ENCODE measurements around the gene GPR143. TPM values are rescaled to one million over a fixed set of nuclear protein-coding genes. Genes with fewer than 3 reads are reported as not detected.

Gene GPR143
- total RNA-seq, 1 donor from 2014 or later: not detected

DNA sequence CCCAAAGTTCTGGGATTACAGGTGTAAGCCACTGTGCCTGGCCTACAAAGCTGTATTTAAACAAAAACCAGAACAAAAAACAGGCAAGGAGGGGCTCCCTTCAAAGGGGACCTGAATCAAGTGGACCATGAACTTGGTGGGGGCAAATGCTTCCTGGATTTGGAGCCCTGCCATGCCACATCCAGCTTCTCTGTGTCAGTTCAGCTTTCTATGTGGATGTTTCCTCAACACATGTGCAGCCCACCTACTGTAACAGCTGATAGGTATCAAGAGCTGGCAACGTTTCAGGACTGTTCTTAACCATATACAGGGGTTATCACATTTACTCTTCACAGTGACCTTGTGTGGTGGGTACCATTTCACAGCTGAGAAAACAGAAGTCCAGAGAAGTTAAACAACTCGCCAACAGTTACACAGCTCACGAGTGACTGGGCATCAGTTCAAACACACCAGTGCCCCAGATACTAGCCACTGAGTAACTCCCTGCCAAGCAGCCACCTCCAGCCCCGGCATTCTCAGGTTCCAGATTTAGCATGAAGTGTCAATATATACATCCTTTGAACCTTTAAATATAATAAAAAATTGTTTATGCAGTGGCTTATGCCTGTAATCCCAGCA lies 7.5 kb downstream of the GPR143 start:
- Mint-ChIP-seq H3K36me3 (ENCODE audit: low read depth) (no peaks in the 10 kb centered on the region), H3K4me1 (ENCODE audit: low read depth) (no peaks in the 10 kb centered on the region), H3K27me3 (ENCODE audit: insufficient read depth) (peaks cover 5% of the 10 kb centered on the region), H3K27ac (no peak overlapping the region), H3K4me3 (no peak overlapping the region), H3K9me3 (no peaks in the 10 kb centered on the region)
- no peak for DNase-seq (ENCODE audit: low spot score)
- intact Hi-C loops (cut with micrococcal nuclease): no loop called here

DNA sequence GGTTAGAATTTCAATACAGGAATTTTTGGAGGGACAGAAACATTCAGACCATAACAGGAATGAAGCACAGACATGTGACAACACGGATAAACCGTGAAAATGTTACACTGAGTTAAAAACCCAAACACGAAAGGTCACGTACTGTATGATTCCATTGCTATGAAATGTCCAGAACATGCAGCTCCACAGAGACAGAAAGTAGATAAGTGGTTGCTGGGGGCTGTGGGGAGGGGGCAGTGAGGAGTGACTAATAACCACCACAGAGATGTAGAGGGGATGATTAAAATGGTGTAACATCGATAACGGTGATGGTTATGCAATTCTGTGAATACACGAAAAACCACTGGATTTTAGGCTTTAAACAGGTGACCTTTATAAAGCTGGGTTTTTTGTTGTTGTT lies 8.3 kb downstream of the GPR143 start:
- H3K27me3 Mint-ChIP-seq (ENCODE audit: insufficient read depth): peaks cover 5% of the 10 kb centered on the region
- H3K4me1 Mint-ChIP-seq (ENCODE audit: low read depth): no peaks in the 10 kb centered on the region
- H3K4me3 Mint-ChIP-seq: no peak overlapping the region
- DNase-seq (ENCODE audit: low spot score): no peak
- no peak overlapping the region for H3K27ac Mint-ChIP-seq
- H3K36me3 Mint-ChIP-seq (ENCODE audit: low read depth): no peaks in the 10 kb centered on the region
- no peaks in the 10 kb centered on the region for H3K9me3 Mint-ChIP-seq
- intact Hi-C loops (cut with micrococcal nuclease): no loop called here

DNA sequence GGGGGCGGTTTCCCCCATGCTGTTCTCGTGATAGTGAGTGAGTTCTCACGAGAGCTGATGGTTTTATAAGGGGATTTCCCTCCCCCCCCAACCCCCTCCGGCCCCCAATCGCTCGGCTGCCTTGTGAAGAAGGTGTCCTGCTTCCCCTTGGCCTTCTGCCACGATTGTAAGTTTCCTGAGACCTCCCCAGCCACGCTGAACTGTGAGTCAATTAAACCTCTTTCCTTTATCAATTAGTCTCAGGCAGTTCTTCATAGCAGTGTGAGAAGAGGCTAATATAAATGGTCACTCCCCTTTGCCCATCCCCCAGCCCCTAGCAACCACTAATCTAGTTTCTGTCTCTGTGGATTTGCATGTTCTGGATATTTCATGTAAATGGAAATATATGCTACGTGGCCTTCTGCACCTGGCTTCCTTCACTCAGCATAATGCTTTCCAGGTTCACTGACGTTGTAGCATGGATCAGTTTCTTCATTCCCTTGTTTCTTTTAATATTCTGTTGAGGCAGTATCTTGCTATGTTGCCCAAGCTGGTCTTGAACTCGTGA lies 16.4 kb downstream of the GPR143 start:
- intact Hi-C loops (cut with micrococcal nuclease): no loop called here
- Mint-ChIP-seq H3K4me1 (ENCODE audit: low read depth) (peaks cover 7% of the 10 kb centered on the region), H3K9me3 (peaks cover 10% of the 10 kb centered on the region), H3K27ac (no peak overlapping the region), H3K4me3 (no peak overlapping the region), H3K27me3 (ENCODE audit: insufficient read depth) (no peaks in the 10 kb centered on the region), H3K36me3 (ENCODE audit: low read depth) (no peaks in the 10 kb centered on the region)
- DNase-seq (ENCODE audit: low spot score): no peak

DNA sequence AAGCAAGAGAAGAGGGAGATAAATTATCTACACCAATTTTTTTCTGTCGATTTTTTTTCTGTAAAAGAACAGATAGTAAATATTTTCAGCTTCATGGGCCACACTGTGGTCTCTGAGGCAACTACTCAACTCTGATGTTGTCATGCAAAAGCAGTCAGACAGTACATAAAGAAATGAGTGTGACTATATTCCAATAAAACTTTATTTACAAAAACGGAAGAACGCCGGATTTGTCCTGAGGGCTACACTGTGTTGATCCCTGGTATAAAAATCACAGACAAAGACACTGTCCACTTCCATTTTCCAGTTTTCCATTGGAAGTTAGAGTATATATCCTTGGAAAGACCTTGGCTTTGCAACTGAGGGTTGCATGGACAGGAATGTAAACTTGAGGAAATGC lies 18.0 kb downstream of the GPR143 start:
- Mint-ChIP-seq H3K4me3 (no peak overlapping the region), H3K9me3 (peaks cover 10% of the 10 kb centered on the region), H3K27me3 (ENCODE audit: insufficient read depth) (no peaks in the 10 kb centered on the region), H3K4me1 (ENCODE audit: low read depth) (peaks cover 7% of the 10 kb centered on the region), H3K27ac (no peak overlapping the region), H3K36me3 (ENCODE audit: low read depth) (no peaks in the 10 kb centered on the region)
- intact Hi-C loops (cut with micrococcal nuclease): no loop called here
- no peak for DNase-seq (ENCODE audit: low spot score)

DNA sequence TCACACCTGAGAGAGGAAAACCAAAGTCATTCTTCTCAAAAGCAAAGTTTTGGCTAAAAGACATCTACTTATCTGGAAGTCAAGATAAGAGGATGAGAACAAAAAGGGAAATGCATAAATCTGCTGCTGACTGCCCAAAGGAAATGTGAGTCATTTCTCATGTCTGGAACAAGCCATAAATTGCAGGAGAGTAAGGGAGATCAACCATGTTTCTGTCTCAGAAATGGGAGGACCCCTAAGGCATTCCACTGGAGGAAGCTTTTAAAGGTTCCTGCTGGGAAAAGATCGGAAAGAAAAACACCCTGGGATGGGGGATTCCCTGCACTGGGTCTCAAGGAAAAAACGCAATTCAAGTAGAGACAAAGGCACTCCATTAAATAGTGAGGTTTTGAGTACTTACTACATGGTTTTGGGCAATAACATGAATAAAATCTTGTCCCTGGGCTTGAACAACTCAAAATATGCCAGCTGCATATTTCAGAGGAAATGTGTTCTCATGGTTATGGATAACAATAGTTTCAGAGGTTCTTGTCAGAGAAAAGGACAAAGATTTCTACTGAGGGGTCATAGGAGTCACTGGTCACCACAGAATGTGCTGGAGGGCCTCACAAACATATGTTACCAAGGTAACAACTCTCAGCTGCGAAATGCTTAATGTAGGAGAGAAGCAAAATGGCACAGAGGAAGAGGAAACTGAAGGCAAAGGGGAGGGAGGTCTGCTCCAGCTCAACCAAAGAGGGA lies 19.3 kb downstream of the GPR143 start:
- DNase-seq (ENCODE audit: low spot score): no peak
- Mint-ChIP-seq H3K4me1 (ENCODE audit: low read depth) (peaks cover 7% of the 10 kb centered on the region), H3K27me3 (ENCODE audit: insufficient read depth) (no peaks in the 10 kb centered on the region), H3K4me3 (no peak overlapping the region), H3K36me3 (ENCODE audit: low read depth) (no peaks in the 10 kb centered on the region), H3K27ac (no peak overlapping the region), H3K9me3 (peaks cover 10% of the 10 kb centered on the region)
- intact Hi-C loops (cut with micrococcal nuclease): no loop called here

DNA sequence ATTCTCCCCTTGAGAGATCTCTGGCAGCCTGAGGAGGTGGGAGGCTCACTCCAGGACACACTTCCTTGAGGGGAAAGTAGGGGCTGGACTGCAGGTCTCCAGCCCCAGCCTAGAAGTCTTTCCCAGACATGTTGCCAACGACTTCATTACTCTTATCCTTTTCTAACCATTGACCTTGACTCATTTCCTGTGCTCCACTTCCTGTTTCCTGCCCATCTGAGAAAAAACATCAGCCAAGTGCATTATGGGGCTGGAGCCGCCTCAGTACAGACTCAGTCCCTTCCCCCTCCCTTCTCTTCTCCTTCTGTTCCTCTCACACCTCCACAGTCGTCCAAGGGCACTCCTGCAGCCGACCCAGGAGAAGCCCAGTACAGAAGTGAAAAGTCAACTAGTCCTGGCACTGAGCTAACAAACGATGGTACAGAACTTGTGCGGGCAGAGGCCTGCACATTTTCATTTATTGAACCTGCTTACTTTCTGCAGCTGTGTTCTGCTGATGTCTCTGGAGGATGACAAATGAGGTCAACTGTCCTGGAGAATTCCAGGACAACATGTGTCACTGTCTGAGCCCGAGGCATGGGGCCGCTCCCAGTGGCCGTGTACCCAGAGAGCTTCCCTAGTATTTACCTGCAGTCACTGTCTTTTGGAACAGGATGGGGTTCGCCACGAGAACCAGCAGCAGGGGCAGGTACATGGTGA lies 20.1 kb downstream of the GPR143 start:
- H3K9me3 Mint-ChIP-seq: peaks cover 10% of the 10 kb centered on the region
- no peaks in the 10 kb centered on the region for H3K36me3 Mint-ChIP-seq (ENCODE audit: low read depth)
- no peak for DNase-seq (ENCODE audit: low spot score)
- H3K4me3 Mint-ChIP-seq: no peak overlapping the region
- H3K4me1 Mint-ChIP-seq (ENCODE audit: low read depth): peaks cover 7% of the 10 kb centered on the region
- intact Hi-C loops (cut with micrococcal nuclease): no loop called here
- H3K27ac Mint-ChIP-seq: no peak overlapping the region
- no peaks in the 10 kb centered on the region for H3K27me3 Mint-ChIP-seq (ENCODE audit: insufficient read depth)

DNA sequence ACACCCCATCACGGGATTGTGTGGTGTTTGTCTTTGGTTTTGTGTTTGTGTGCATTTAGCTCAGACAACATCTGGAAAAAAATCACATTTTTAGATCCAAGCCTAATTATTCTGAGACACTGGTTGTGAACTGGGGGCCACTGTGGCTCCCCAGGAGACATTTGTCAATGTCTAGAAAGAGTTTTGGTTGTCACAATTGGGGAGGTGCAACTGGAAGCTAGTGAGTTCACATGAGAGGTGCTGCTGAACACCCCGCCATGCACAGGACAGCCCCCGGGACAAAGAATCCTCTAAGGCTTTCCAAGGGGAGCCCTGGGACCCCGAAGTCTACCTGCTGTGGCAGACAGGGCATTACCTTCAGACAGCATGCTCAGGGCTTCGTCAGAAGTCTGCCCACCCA lies 26.5 kb downstream of the GPR143 start:
- intact Hi-C loops (cut with micrococcal nuclease): no loop called here
- H3K9me3 Mint-ChIP-seq: no peaks in the 10 kb centered on the region

DNA sequence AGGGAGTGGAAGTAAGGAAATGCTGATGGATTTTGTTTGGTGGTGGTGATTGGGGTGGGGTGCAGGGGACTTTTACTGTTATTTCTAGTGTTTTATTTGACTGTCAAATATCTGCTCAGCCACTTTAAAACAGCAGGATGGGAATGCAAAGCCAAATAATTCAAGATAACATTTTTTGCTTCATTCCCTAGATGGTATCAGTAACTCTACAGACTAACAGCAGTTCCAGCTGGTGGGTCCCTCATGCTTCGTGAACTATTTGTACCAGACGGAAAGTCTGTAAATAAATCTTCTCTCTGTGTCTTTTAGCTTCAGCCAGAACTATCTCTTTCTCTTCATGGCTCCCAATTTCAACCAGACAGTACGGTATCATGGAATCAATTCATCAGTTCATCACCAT lies 27.5 kb downstream of the GPR143 start:
- no peak overlapping the region for H3K4me3 Mint-ChIP-seq
- H3K27ac Mint-ChIP-seq: no peak overlapping the region
- intact Hi-C loops (cut with micrococcal nuclease): no loop called here
- H3K4me1 Mint-ChIP-seq (ENCODE audit: low read depth): no peaks in the 10 kb centered on the region
- H3K9me3 Mint-ChIP-seq: no peaks in the 10 kb centered on the region
- DNase-seq (ENCODE audit: low spot score): no peak
- peaks cover 2% of the 10 kb centered on the region for H3K27me3 Mint-ChIP-seq (ENCODE audit: insufficient read depth)
- no peaks in the 10 kb centered on the region for H3K36me3 Mint-ChIP-seq (ENCODE audit: low read depth)

More for the DNA sequence above, 26.5 kb downstream of the GPR143 start:
- Mint-ChIP-seq H3K36me3 (ENCODE audit: low read depth) (no peaks in the 10 kb centered on the region), H3K4me3 (no peak overlapping the region), H3K27ac (no peak overlapping the region), H3K27me3 (ENCODE audit: insufficient read depth) (peaks cover under 1% of the 10 kb centered on the region), H3K4me1 (ENCODE audit: low read depth) (no peaks in the 10 kb centered on the region)
- DNase-seq (ENCODE audit: low spot score): no peak

DNA sequence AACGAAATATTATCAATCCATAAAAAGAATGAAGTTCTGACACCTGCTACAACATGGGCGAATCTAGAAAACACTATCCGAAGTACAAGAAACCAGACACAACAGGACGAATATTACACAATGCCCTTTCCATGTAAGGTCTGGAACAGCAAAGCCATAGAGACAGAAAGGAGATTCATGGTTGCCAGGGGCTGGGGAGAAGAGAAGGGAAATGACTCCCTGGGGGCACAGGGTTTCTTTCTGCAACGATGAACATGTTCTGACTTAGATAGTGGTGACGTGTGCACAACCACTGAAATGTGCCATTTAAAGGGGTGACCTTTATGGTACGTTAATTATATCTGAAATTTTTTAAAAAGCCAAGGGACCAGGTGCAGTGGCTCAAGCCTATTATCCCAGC lies 28.3 kb downstream of the GPR143 start:
- Mint-ChIP-seq H3K27ac (no peak overlapping the region), H3K27me3 (ENCODE audit: insufficient read depth) (peaks cover 2% of the 10 kb centered on the region), H3K36me3 (ENCODE audit: low read depth) (no peaks in the 10 kb centered on the region), H3K9me3 (no peaks in the 10 kb centered on the region), H3K4me1 (ENCODE audit: low read depth) (no peaks in the 10 kb centered on the region), H3K4me3 (no peak overlapping the region)
- intact Hi-C loops (cut with micrococcal nuclease): no loop called here
- no peak for DNase-seq (ENCODE audit: low spot score)

DNA sequence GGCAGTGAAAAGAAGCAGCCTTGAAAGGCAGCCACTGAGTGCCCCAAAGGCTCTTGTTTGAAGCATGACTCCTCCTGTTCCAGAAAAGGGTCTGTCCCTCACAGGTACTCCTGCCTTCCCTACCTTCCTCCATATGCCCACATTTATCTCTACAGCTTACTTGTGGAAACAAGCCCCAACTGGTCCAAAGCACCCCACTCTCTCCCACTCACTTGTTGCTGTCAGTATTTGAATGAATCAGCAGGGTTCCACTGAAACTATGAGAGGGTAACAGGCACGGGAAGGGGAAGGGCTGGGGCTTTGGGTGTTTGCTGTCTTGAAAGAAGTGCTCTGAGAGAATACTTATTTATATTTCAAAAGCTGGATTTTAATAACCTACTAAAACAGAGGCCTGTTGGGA lies 34.9 kb downstream of the GPR143 start:
- Mint-ChIP-seq H3K4me3 (no peak overlapping the region), H3K9me3 (peaks cover 11% of the 10 kb centered on the region), H3K27me3 (ENCODE audit: insufficient read depth) (peaks cover 2% of the 10 kb centered on the region), H3K27ac (no peak overlapping the region), H3K4me1 (ENCODE audit: low read depth) (peaks cover 8% of the 10 kb centered on the region), H3K36me3 (ENCODE audit: low read depth) (peaks cover 4% of the 10 kb centered on the region)
- no peak for DNase-seq (ENCODE audit: low spot score)
- intact Hi-C loops (cut with micrococcal nuclease): loop anchor here (2.0 kb wide), 1 partner anchor 54 kb away; no protein-coding TSS in a partner anchor

DNA sequence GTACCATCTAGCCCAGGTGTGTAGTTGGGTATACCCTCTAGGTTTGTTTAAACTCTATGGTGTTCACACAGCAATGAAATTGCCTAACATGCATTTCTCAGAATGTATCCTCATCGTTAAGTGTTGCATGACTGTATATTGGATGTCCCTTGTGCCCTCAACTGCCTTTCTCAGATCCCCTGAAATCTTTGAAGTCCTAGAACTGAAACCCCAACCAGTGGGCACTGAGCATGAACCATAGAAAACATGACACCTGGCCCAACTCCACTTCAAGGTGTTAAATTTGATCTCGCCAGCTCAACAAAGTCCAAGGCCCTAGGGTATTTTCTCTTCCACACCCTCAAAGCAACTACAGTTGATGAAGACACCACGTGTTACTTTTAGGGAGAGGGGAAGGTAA lies 35.6 kb downstream of the GPR143 start:
- Mint-ChIP-seq H3K4me3 (no peak overlapping the region), H3K36me3 (ENCODE audit: low read depth) (peaks cover 4% of the 10 kb centered on the region), H3K27me3 (ENCODE audit: insufficient read depth) (peaks cover 2% of the 10 kb centered on the region), H3K4me1 (ENCODE audit: low read depth) (peaks cover 8% of the 10 kb centered on the region), H3K9me3 (peaks cover 11% of the 10 kb centered on the region), H3K27ac (no peak overlapping the region)
- intact Hi-C loops (cut with micrococcal nuclease): loop anchor here (2.0 kb wide), 1 partner anchor 53 kb away; no protein-coding TSS in a partner anchor
- no peak for DNase-seq (ENCODE audit: low spot score)

DNA sequence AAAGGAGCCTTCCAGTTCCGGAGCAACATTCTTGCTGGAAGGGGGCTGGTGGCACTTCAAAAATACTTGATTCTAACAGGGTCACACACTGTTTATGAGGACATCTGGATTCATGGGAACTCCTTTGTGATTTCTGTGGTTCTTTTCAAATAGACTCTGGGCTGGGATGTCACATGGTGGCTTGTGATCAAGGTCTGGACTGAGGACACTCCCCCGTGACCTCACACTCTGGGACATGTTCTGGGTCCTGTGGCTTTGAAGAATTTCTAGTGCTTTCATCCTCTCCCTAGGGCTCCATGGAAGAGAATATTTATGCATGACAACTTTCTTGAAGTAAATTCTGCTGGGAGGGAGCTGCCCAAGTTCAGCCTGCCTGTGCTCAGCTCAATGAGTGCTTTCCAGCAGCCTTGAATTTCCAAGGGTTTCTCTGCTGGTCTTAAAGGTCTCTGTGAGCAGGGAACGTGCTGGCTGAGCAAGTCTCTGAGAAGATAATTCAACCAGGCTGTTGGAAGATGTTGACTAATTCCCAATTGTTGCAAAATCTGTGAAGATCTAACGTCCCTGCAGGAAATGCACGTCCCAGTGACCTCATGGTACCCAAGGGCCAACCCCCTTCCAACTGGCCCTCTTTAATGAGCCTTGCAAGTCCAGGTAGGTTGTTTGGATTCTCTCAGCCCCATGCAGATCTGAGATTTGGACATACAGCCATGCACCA lies 36.3 kb downstream of the GPR143 start:
- Mint-ChIP-seq H3K36me3 (ENCODE audit: low read depth) (peaks cover 4% of the 10 kb centered on the region), H3K27me3 (ENCODE audit: insufficient read depth) (peaks cover 2% of the 10 kb centered on the region)
- intact Hi-C loops (cut with micrococcal nuclease): no loop called here

More for the DNA sequence above, 36.3 kb downstream of the GPR143 start:
- Mint-ChIP-seq H3K4me3 (no peak overlapping the region), H3K4me1 (ENCODE audit: low read depth) (peaks cover 8% of the 10 kb centered on the region), H3K9me3 (peaks cover 15% of the 10 kb centered on the region), H3K27ac (no peak overlapping the region)
- DNase-seq (ENCODE audit: low spot score): no peak
